Nephron (organoid): Measurements from ENCODE around the gene COA6.

Experiments
- H3K27ac Mint-ChIP-seq, 3 experiments: 2 replicates each; pipeline ENCODE4 v1.8.0; 2020; ENCODE audit warnings: mixed read lengths in 3 of 3, mild to moderate bottlenecking in 2 of 3, moderate library complexity in 1 of 3
- H3K27me3 Mint-ChIP-seq: 2 replicates; pipeline ENCODE4 v1.8.0; 2021; ENCODE audit warnings: low read depth, mild to moderate bottlenecking, moderate library complexity, mixed read lengths
- H3K36me3 Mint-ChIP-seq: 2 replicates; pipeline ENCODE4 v1.8.0; 2020; ENCODE audit warnings: low read depth, mixed read lengths
- H3K4me1 Mint-ChIP-seq: 2 replicates; pipeline ENCODE4 v1.8.0; 2020; ENCODE audit warnings: mixed read lengths
- H3K4me3 Mint-ChIP-seq, 3 experiments: 2 replicates each; pipeline ENCODE4 v1.8.0; 2020; ENCODE audit warnings: mild to moderate bottlenecking in 3 of 3, mixed read lengths in 3 of 3, moderate library complexity in 2 of 3
- H3K9me3 Mint-ChIP-seq: 2 replicates; pipeline ENCODE4 v1.8.0; 2020; ENCODE audit warnings: mixed read lengths
- TF ChIP-seq, protein P1 (sequence below), 3 experiments: fragments of 200-600 bp; sonication (generic); IDR thresholded peaks; one replicate each; pipeline ENCODE4 v1.5.0; 2021; ENCODE audit warnings: antibody characterized with exemption in 3 of 3; ENCODE audit not compliant: unreplicated experiment in 3 of 3

COA6 gene

DNA sequence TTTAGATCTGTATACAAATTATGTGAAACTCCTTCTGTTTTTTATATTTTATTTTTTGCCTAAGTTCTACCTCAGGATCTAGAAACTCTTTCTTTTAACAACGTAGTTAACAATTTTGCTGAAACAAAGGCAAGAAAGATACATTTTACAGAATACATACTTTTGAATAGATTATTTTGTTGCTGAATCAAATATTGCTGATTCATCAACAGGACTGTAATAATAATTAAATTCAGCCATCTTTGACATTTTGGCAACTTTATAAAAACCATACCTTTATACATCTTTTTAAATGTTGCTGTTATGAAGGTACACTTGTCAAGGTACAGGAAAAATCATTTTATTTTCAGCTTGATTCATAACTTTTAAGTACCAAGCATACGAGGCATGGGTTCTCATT, 10.7 kb upstream of the COA6 start:
- TF ChIP-seq, protein P1, sequence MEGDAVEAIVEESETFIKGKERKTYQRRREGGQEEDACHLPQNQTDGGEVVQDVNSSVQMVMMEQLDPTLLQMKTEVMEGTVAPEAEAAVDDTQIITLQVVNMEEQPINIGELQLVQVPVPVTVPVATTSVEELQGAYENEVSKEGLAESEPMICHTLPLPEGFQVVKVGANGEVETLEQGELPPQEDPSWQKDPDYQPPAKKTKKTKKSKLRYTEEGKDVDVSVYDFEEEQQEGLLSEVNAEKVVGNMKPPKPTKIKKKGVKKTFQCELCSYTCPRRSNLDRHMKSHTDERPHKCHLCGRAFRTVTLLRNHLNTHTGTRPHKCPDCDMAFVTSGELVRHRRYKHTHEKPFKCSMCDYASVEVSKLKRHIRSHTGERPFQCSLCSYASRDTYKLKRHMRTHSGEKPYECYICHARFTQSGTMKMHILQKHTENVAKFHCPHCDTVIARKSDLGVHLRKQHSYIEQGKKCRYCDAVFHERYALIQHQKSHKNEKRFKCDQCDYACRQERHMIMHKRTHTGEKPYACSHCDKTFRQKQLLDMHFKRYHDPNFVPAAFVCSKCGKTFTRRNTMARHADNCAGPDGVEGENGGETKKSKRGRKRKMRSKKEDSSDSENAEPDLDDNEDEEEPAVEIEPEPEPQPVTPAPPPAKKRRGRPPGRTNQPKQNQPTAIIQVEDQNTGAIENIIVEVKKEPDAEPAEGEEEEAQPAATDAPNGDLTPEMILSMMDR (IDR thresholded peaks at IDR 0.05; ENCODE audit: unreplicated experiment in 3 of 3) = no peak
- no peaks in the 10 kb centered on the region for H3K36me3 Mint-ChIP-seq
- H3K4me1 Mint-ChIP-seq = no peaks in the 10 kb centered on the region
- H3K4me3 Mint-ChIP-seq = no peak overlapping the region
- H3K27me3 Mint-ChIP-seq = peaks cover 6% of the 10 kb centered on the region
- no peaks in the 10 kb centered on the region for H3K9me3 Mint-ChIP-seq
- H3K27ac Mint-ChIP-seq = no peak overlapping the region

DNA sequence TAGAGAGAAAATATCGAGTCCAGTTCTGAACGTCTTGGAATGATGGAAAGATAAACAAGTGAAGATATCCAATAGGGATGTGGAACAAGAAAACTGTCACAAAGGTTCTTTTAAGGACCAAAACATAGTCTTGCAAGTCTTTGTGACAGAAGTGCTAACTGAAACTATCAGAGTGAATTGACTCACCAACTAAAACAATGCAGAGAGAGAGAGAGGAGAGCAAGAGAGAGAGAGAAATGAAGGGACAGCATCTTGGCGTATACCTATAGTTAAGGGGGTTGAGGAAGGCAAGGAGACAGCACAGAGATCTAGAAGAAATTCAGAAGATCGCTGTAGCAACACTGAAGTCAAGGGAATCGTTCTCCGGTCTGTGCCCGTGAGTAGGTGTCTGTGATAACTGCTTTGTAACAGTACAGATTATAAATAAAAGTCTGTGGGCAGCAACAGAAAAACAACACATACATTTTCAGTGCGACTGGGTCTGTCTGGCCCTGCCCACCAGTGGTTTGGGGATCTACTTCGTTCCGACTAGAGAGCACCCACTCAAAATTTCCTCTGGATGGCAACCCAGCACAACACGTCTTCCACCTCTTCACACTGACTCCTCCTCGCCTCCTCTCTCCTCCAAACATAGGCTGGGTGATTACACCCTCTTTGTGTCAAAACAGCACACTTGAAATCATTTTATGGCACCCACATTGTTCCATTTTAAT, 4.8 kb upstream of the COA6 start:
- H3K4me3 Mint-ChIP-seq = no peak overlapping the region
- no peak overlapping the region for H3K27ac Mint-ChIP-seq
- H3K36me3 Mint-ChIP-seq = no peaks in the 10 kb centered on the region
- H3K4me1 Mint-ChIP-seq = peaks cover 9% of the 10 kb centered on the region
- no peaks in the 10 kb centered on the region for H3K9me3 Mint-ChIP-seq
- peaks cover 19% of the 10 kb centered on the region for H3K27me3 Mint-ChIP-seq
- TF ChIP-seq, protein P1 (IDR thresholded peaks at IDR 0.05; ENCODE audit: unreplicated experiment in 3 of 3) = no peak

DNA sequence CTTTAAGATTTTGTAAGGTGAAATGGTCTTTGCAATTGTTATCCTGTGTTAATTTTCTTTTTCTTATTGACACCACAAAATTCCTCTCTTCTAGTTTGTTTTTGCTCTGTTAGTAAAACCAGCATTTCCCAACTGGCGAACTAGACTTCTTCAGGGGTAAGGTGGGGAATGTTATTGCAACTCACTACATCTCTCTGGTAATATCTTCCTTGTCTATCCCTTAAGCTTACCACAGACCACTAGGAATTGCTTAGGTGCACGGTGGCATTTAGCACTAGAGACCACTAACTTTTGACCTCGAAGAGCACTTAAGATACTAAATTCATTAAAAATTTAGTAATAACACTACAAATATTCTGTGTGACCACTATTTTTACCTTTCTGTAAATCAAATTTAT, 4.2 kb upstream of the COA6 start:
- Mint-ChIP-seq H3K9me3 (no peaks in the 10 kb centered on the region), H3K36me3 (no peaks in the 10 kb centered on the region), H3K27me3 (peaks cover 19% of the 10 kb centered on the region), H3K4me1 (peaks cover 12% of the 10 kb centered on the region), H3K27ac (no peak overlapping the region), H3K4me3 (no peak overlapping the region)
- TF ChIP-seq, protein P1 (IDR thresholded peaks at IDR 0.05; ENCODE audit: unreplicated experiment in 3 of 3) = no peak

DNA sequence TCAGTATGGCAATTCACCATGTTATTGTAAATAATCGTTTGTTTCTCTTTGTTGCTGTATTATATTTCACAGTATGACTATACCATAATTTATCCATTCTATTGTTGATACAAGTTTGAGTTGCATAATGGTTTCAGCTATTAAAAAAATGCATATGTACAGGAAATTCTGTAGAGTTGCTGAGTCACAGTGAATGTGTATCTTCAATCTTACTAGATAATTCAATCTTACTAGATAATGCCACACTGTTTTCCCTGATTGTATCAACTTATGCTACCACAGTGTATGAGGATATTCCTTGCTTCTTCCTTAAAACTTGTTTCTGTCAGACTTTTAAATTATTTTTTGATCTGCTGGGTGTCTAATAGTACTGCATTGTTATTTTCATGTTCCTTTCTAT, 3.5 kb upstream of the COA6 start:
- Mint-ChIP-seq H3K4me1 (peaks cover 19% of the 10 kb centered on the region), H3K9me3 (no peaks in the 10 kb centered on the region), H3K4me3 (no peak overlapping the region), H3K36me3 (no peaks in the 10 kb centered on the region), H3K27ac (no peak overlapping the region), H3K27me3 (peaks cover 19% of the 10 kb centered on the region)
- TF ChIP-seq, protein P1 (IDR thresholded peaks at IDR 0.05; ENCODE audit: unreplicated experiment in 3 of 3) = no peak

DNA sequence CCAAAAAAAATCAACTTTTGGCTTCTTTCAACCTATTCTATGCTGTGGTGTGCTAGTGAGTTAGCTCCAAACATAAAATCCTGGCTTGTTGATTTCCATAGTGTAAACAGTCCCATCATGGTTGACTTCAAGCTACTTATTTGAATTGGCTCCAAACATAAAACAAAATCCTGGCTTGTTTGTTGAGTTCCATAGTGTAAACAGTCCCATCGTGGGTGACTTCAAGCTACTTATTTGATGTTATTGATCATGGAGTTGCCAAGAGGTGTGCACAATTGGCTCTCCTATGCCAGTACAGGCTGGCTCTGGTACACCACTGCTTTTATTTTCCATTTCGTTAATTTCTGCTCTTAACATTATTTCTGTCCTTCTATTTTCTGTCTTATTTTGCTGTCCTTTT, 1.8 kb upstream of the COA6 start:
- Mint-ChIP-seq H3K9me3 (no peaks in the 10 kb centered on the region), H3K4me3 (peak overlapping the region in 1 of 3 experiments; percentile 64), H3K36me3 (peaks cover 8% of the 10 kb centered on the region), H3K27ac (no peak overlapping the region), H3K27me3 (peaks cover 13% of the 10 kb centered on the region), H3K4me1 (peaks cover 25% of the 10 kb centered on the region)
- TF ChIP-seq, protein P1 (IDR thresholded peaks at IDR 0.05; ENCODE audit: unreplicated experiment in 3 of 3) = no peak
